HG02759 (cell line): ENCODE data around the gene TNFAIP6.
"Not testable (repeated sequence)": the region's sequence is repeated elsewhere in the genome, so short reads cannot be mapped to it uniquely, and the experiment has no call there.

Experiments used
- ATAC-seq: cut with Tn5 transposase; IDR thresholded peaks from one replicate; pipeline ENCODE4 v1.9.1; 2021; ENCODE audit warnings: mild to moderate bottlenecking, moderate library complexity; ENCODE audit not compliant: unreplicated experiment

The TNFAIP6 gene

GRCh38 chr2:151357359-151357758 is at the start of gene TNFAIP6:
Gene TNFAIP6, plus strand, starts transcription at chr2:151357592. Its CDS starts 75 bp downstream, at chr2:151357667.
- ATAC-seq: no peak

GRCh38 chr2:151310313-151310712 is 47.1 kb upstream of the TNFAIP6 start:
- ATAC-seq: not testable (repeated sequence)

- ATAC-seq: not testable (repeated sequence)
Measured at GRCh38 chr2:151312440-151312839, 45.0 kb upstream of the TNFAIP6 start.

GRCh38 chr2:151315381-151315903 is 42.0 kb upstream of the TNFAIP6 start:
- no peak for ATAC-seq

- no peak for ATAC-seq
Measured at GRCh38 chr2:151325581-151326095, 31.8 kb upstream of the TNFAIP6 start.

- no peak for ATAC-seq
Measured at GRCh38 chr2:151326554-151326953, 30.8 kb upstream of the TNFAIP6 start.

GRCh38 chr2:151329998-151330397 is 27.4 kb upstream of the TNFAIP6 start:
- no peak for ATAC-seq

- ATAC-seq: no peak
Measured at GRCh38 chr2:151333083-151333482, 24.3 kb upstream of the TNFAIP6 start.

- no peak for ATAC-seq
Measured at GRCh38 chr2:151334082-151334815, 23.1 kb upstream of the TNFAIP6 start.

GRCh38 chr2:151336863-151337371 is 20.5 kb upstream of the TNFAIP6 start:
- ATAC-seq: no peak

GRCh38 chr2:151337643-151338042 is 19.7 kb upstream of the TNFAIP6 start:
- ATAC-seq: no peak

GRCh38 chr2:151338115-151338514 is 19.3 kb upstream of the TNFAIP6 start:
- no peak for ATAC-seq

- ATAC-seq: no peak
Measured at GRCh38 chr2:151343073-151343472, 14.3 kb upstream of the TNFAIP6 start.

GRCh38 chr2:151344191-151344590 is 13.2 kb upstream of the TNFAIP6 start:
- not testable (repeated sequence) for ATAC-seq

GRCh38 chr2:151344906-151345305 is 12.5 kb upstream of the TNFAIP6 start:
- no peak for ATAC-seq

GRCh38 chr2:151347294-151347693 is 10.1 kb upstream of the TNFAIP6 start:
- ATAC-seq: no peak

GRCh38 chr2:151347906-151348305 is 9.5 kb upstream of the TNFAIP6 start:
- no peak for ATAC-seq

- no peak for ATAC-seq
Measured at GRCh38 chr2:151350579-151351195, 6.7 kb upstream of the TNFAIP6 start.

- no peak for ATAC-seq
Measured at GRCh38 chr2:151353995-151354394, 3.4 kb upstream of the TNFAIP6 start.

- no peak for ATAC-seq
Measured at GRCh38 chr2:151354807-151355206, 2.6 kb upstream of the TNFAIP6 start.

GRCh38 chr2:151358166-151358970 is 976 bp downstream of the TNFAIP6 start:
- no peak for ATAC-seq
